Spleen (tissue), 11 donors: Measurements from ENCODE around the gene OCEL1. TPM values are rescaled to one million over a fixed set of nuclear protein-coding genes. Genes with fewer than 3 reads are reported as not detected.

Source experiments
- DNase-seq: peaks from one replicate; pipeline ENCODE4 v3.0.0-alpha.2; 2020
- H3K27ac ChIP-seq, 8 donors: fragments of 200-600 bp; sonication (generic) in 7 of 8; 1 replicate in 4 of 8; 2 replicates in 4 of 8; pipeline versions ENCODE4 v1.5.0 to v1.8.0; 2016 to 2021; ENCODE audit warnings: inconsistent platforms in 4 of 8, mild to moderate bottlenecking in 4 of 8, moderate library complexity in 1 of 8
- H3K27me3 ChIP-seq, 7 donors: fragments of 200-600 bp; sonication (generic) in 6 of 7; replicated peaks in 1 of 7; 1 replicate in 4 of 7; 2 replicates in 3 of 7; pipeline versions ENCODE4 v1.5.0 to v1.8.0; 2016 to 2021; ENCODE audit warnings: inconsistent platforms in 3 of 7, mild to moderate bottlenecking in 1 of 7
- H3K36me3 ChIP-seq, 6 donors: fragments of 200-600 bp; sonication (generic) in 5 of 6; 1 replicate in 4 of 6; 2 replicates in 2 of 6; pipeline versions ENCODE4 v1.5.0 to v1.8.0; 2016 to 2021; ENCODE audit warnings: inconsistent platforms in 2 of 6
- H3K4me1 ChIP-seq, 6 donors: fragments of 200-600 bp; sonication (generic) in 5 of 6; 1 replicate in 3 of 6; 2 replicates in 3 of 6; pipeline versions ENCODE4 v1.5.0 to v1.8.0; 2016 to 2021; ENCODE audit warnings: inconsistent platforms in 3 of 6
- H3K4me3 ChIP-seq, 8 donors: fragments of 200-600 bp; sonication (generic) in 7 of 8; 1 replicate in 4 of 8; 2 replicates in 4 of 8; pipeline versions ENCODE4 v1.5.0 to v1.8.0; 2016 to 2021; ENCODE audit warnings: inconsistent platforms in 4 of 8, mild to moderate bottlenecking in 4 of 8, moderate library complexity in 2 of 8
- H3K9me3 ChIP-seq, 8 donors: fragments of 200-600 bp; sonication (generic) in 7 of 8; 1 replicate in 4 of 8; 2 replicates in 4 of 8; pipeline versions ENCODE4 v1.5.0 to v1.8.0; 2016 to 2021; ENCODE audit warnings: inconsistent platforms in 4 of 8
- POLR2AphosphoS5 ChIP-seq, 3 donors: sonication (generic); formaldehyde crosslinking; IDR thresholded peaks; one replicate each; pipeline ENCODE4 v1.5.1; 2017; ENCODE audit warnings: antibody characterized with exemption in 3 of 3
- WGBS, 5 donors: extraction: QIAGEN DNeasy Blood & Tissue Kit in 3 of 5; methylation state at CpG; one replicate each; pipeline versions ENCODE4 v1.1.5 to v1.1.7; 2013 to 2018; 5-methylcytosine and 5-hydroxymethylcytosine counted together
- intact Hi-C: fragments of 100-400 bp; cut with DNase I; formaldehyde crosslinking; loops from one replicate; pipeline ENCODE4 v1.15.0; 2023; ENCODE audit warnings: low total_unique reads
- polyA plus RNA-seq, 3 donors: library from polyadenylated mRNA; stranded (reverse); fragments of 200-250 nt; gene quantifications; one replicate each; pipeline ENCODE4 v1.2.1, GENCODE V29; 2013
- total RNA-seq, 7 donors: library from RNA; depleted of rRNA in 3 of 7; stranded (reverse); fragments of >200 nt in 3 of 7; fragmentation: NEBNext Ultra II Directional in 4 of 7; extraction: Animal tissue kit (Norgen Biotek cat#: 25700) in 4 of 7; gene quantifications; one replicate each; pipeline versions ENCODE4 v1.1.0 to v1.2.1, GENCODE V29; 2016 to 2021
- TF ChIP-seq, protein P1 (sequence below), 11 experiments: fragments of 200-600 bp in 7 of 11; fragments of 450-650 bp in 4 of 11; sonication (generic) in 4 of 11; IDR thresholded peaks in 8 of 11; conservative IDR thresholded peaks in 3 of 11; 1 replicate in 7 of 11; 2 replicates in 4 of 11; pipeline versions ENCODE4 v1.4.0 to v1.8.0; 2016 to 2021; ENCODE audit warnings: antibody characterized with exemption in 11 of 11, inconsistent platforms in 4 of 11, mild to moderate bottlenecking in 1 of 11
- donor health status: healthy with polysubstance abuse.
- donor health status: DM: no; HTN: no; CAD: no; lungs with moderate emphysema.
- donor health status: DM: no; HTN: no; CAD: no.
- donor health status: Bipolar disorder and iron deficiency.
- donor health status: healthy.
- donor health status: DM: no; HTN: no; CAD: no.
- donor health status: DM: yes; HTN: yes; CAD: no.

The OCEL1 gene
- total and polyA plus RNA-seq, 10 donors = 7.7 to 31.8 (median 24.8) TPM

DNA sequence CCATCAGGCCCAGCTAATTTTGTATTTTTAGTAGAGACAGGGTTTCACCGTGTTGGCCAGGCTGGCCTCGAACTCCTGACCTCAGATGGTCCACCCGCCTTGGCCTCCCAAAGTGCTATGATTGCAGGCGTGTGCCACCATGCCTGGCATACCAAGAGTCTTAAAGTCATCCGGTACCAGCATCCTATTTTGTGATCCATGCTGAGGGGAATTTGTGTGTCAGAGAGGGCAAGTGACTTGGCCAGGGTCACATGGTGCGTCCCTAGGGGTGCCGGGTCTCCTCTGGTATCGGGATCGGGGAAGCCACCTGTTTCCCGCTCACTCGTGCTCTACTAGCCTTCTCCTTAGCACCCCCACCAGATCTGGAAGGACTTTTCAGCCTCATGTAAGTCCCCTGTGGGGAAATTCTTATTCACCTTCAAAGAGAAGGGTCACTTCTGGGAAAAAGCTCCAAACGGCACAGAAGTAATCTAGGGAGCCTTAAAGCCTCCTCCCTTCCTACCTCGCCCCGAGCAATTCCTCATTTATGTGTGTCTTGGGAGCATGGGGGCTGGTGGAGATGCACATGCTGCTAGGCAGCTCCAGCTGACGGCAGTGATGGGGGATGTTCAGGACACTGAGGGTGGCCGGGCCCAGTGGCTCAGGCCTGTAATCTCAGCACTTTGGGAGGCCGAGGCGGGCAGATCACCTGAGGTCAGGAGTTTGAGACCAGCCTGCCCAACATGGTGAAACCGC, 49.6 kb downstream of the OCEL1 start:
- Histone ChIP-seq H3K27ac (no peak overlapping the region), H3K27me3 (no peaks in the 10 kb centered on the region), H3K36me3 (peaks cover 4 to 91% (median 68%) of the 10 kb centered on the region in 6 donors), H3K4me1 (no peaks in the 10 kb centered on the region), H3K4me3 (no peak overlapping the region), H3K9me3 (no peaks in the 10 kb centered on the region)
- TF ChIP-seq, protein P1, sequence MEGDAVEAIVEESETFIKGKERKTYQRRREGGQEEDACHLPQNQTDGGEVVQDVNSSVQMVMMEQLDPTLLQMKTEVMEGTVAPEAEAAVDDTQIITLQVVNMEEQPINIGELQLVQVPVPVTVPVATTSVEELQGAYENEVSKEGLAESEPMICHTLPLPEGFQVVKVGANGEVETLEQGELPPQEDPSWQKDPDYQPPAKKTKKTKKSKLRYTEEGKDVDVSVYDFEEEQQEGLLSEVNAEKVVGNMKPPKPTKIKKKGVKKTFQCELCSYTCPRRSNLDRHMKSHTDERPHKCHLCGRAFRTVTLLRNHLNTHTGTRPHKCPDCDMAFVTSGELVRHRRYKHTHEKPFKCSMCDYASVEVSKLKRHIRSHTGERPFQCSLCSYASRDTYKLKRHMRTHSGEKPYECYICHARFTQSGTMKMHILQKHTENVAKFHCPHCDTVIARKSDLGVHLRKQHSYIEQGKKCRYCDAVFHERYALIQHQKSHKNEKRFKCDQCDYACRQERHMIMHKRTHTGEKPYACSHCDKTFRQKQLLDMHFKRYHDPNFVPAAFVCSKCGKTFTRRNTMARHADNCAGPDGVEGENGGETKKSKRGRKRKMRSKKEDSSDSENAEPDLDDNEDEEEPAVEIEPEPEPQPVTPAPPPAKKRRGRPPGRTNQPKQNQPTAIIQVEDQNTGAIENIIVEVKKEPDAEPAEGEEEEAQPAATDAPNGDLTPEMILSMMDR (IDR thresholded peaks at IDR 0.05 in 8 of 11, conservative IDR thresholded peaks at IDR 0.05 in 3 of 11) = no peak
- no peak for TF ChIP-seq POLR2AphosphoS5 (IDR thresholded peaks at IDR 0.05)
- intact Hi-C loops = no loop called here
- 92 to 97% (median 94%) methylated on average over 19 of the region's 19 CpGs for WGBS, 5 donors
- no peak for DNase-seq

Other genes starting within 250 kb of the OCEL1 start
- gene CPAMD8, start 199.4 kb upstream of the OCEL1 start, total RNA-seq = 10 to 100 TPM in 5 of 7 donors, 1 to 10 TPM in 2; 4.5 to 18.7 (median 12.0) TPM
- gene CPAMD8, start 199.4 kb upstream of the OCEL1 start, polyA plus RNA-seq = 1 to 10 TPM; 2.1 to 4.4 (median 4.1) TPM
- gene HAUS8, start 150.8 kb upstream of the OCEL1 start, total RNA-seq = 10 to 100 TPM in 5 of 7 donors, 1 to 10 TPM in 2; 7.7 to 15.3 (median 13.2) TPM
- 10 to 100 TPM; 20.5 to 24.5 (median 22.6) TPM for gene HAUS8, start 150.8 kb upstream of the OCEL1 start, polyA plus RNA-seq
- 100 to 1,000 TPM; 232 to 329 (median 281) TPM for gene MYO9B, start 150.4 kb upstream of the OCEL1 start, total RNA-seq
- gene MYO9B, start 150.4 kb upstream of the OCEL1 start, polyA plus RNA-seq = 100 to 1,000 TPM in 2 of 3 donors, 10 to 100 TPM in 1; 70.5 to 192 (median 190) TPM
- gene USE1, start 10.9 kb upstream of the OCEL1 start, total RNA-seq = 10 to 100 TPM; 17.2 to 30.4 (median 25.9) TPM
- 10 to 100 TPM; 65.1 to 74.4 (median 65.4) TPM for gene USE1, start 10.9 kb upstream of the OCEL1 start, polyA plus RNA-seq
- gene NR2F6, start 19.7 kb downstream of the OCEL1 start, total RNA-seq = 10 to 100 TPM; 11.6 to 15.0 (median 14.5) TPM
- 10 to 100 TPM in 1 of 3 donors, 1 to 10 TPM in 2; 6.6 to 11.9 (median 7.8) TPM for gene NR2F6, start 19.7 kb downstream of the OCEL1 start, polyA plus RNA-seq
- 10 to 100 TPM in 2 of 7 donors, 1 to 10 TPM in 5; 4.4 to 16.6 (median 7.6) TPM for gene USHBP1, start 38.5 kb downstream of the OCEL1 start, total RNA-seq
- gene USHBP1, start 38.5 kb downstream of the OCEL1 start, polyA plus RNA-seq = 10 to 100 TPM in 2 of 3 donors, 1 to 10 TPM in 1; 3.1 to 16.6 (median 12.4) TPM
- 10 to 100 TPM; 61.7 to 84.3 (median 71.3) TPM for gene BABAM1, start 41.2 kb downstream of the OCEL1 start, total RNA-seq
- gene BABAM1, start 41.2 kb downstream of the OCEL1 start, polyA plus RNA-seq = 100 to 1,000 TPM in 2 of 3 donors, 10 to 100 TPM in 1; 74.8 to 133 (median 114) TPM
- 1 to 10 TPM; 1.9 to 5.0 (median 3.1) TPM for gene ANKLE1, start 55.7 kb downstream of the OCEL1 start, total RNA-seq
- gene ANKLE1, start 55.7 kb downstream of the OCEL1 start, polyA plus RNA-seq = 1 to 10 TPM; 2.2 to 4.3 (median 2.4) TPM
- 10 to 100 TPM in 5 of 7 donors, 1 to 10 TPM in 2; 7.7 to 18.7 (median 13.2) TPM for gene ABHD8, start 77.2 kb downstream of the OCEL1 start, total RNA-seq
- 10 to 100 TPM in 1 of 3 donors, 1 to 10 TPM in 2; 6.5 to 12.6 (median 7.9) TPM for gene ABHD8, start 77.2 kb downstream of the OCEL1 start, polyA plus RNA-seq
- gene MRPL34, start 79.6 kb downstream of the OCEL1 start, total RNA-seq = 10 to 100 TPM; 37.5 to 93.2 (median 57.8) TPM
- 100 to 1,000 TPM in 2 of 3 donors, 10 to 100 TPM in 1; 95.4 to 153 (median 152) TPM for gene MRPL34, start 79.6 kb downstream of the OCEL1 start, polyA plus RNA-seq
- gene DDA1, start 83.3 kb downstream of the OCEL1 start, total RNA-seq = 10 to 100 TPM; 10.5 to 25.6 (median 22.4) TPM
- gene DDA1, start 83.3 kb downstream of the OCEL1 start, polyA plus RNA-seq = 10 to 100 TPM; 28.7 to 42.2 (median 37.7) TPM
- 10 to 100 TPM in 2 of 7 donors, 1 to 10 TPM in 5; 6.5 to 12.0 (median 9.4) TPM for gene ANO8, start 108.6 kb downstream of the OCEL1 start, total RNA-seq
- 1 to 10 TPM; 1.1 to 4.4 (median 1.5) TPM for gene ANO8, start 108.6 kb downstream of the OCEL1 start, polyA plus RNA-seq
- 10 to 100 TPM; 19.4 to 44.1 (median 28.2) TPM for gene GTPBP3, start 111.3 kb downstream of the OCEL1 start, total RNA-seq
- 10 to 100 TPM; 13.0 to 24.5 (median 17.5) TPM for gene GTPBP3, start 111.3 kb downstream of the OCEL1 start, polyA plus RNA-seq
- 100 to 1,000 TPM; 233 to 555 (median 350) TPM for gene PLVAP, start 151.1 kb downstream of the OCEL1 start, total RNA-seq
- 10 to 100 TPM; 26.6 to 57.9 (median 46.6) TPM for gene PLVAP, start 151.1 kb downstream of the OCEL1 start, polyA plus RNA-seq
- gene CCDC194, start 168.0 kb downstream of the OCEL1 start, total RNA-seq = 1 to 10 TPM in 6 of 7 donors, not detected in 1; 1.0 to 2.2 (median 1.7) TPM
- under 1 TPM; 0.13 to 0.18 (median 0.15) TPM for gene CCDC194, start 168.0 kb downstream of the OCEL1 start, polyA plus RNA-seq
- 100 to 1,000 TPM; 159 to 257 (median 172) TPM for gene BST2, start 179.4 kb downstream of the OCEL1 start, total RNA-seq
- gene BST2, start 179.4 kb downstream of the OCEL1 start, polyA plus RNA-seq = 100 to 1,000 TPM in 2 of 3 donors, 10 to 100 TPM in 1; 91.4 to 240 (median 163) TPM
- 10 to 100 TPM; 31.7 to 45.2 (median 37.8) TPM for gene MVB12A, start 193.8 kb downstream of the OCEL1 start, total RNA-seq
- 10 to 100 TPM; 42.0 to 62.0 (median 42.1) TPM for gene MVB12A, start 193.8 kb downstream of the OCEL1 start, polyA plus RNA-seq
- gene TMEM221, start 222.4 kb downstream of the OCEL1 start, total RNA-seq = not detected
- under 1 TPM in 2 of 3 donors, not detected in 1; 0.03 to 0.20 TPM for gene TMEM221, start 222.4 kb downstream of the OCEL1 start, polyA plus RNA-seq
- not detected for gene NXNL1, start 234.7 kb downstream of the OCEL1 start, total RNA-seq
- gene NXNL1, start 234.7 kb downstream of the OCEL1 start, polyA plus RNA-seq = not detected
- gene SLC27A1, start 244.3 kb downstream of the OCEL1 start, total RNA-seq = 10 to 100 TPM; 11.3 to 23.3 (median 18.6) TPM
- gene SLC27A1, start 244.3 kb downstream of the OCEL1 start, polyA plus RNA-seq = 10 to 100 TPM in 1 of 3 donors, 1 to 10 TPM in 2; 4.8 to 14.7 (median 9.3) TPM